ENCODE measurements around the gene ADAMTS18. TPM values are rescaled to one million over a fixed set of nuclear protein-coding genes. Genes with fewer than 3 reads are reported as not detected.

The ADAMTS18 gene
- total RNA-seq, 1 donor from 2014 or later, result 0.98 TPM

- H3K4me3 ChIP-seq (ENCODE audit: low read depth, low read length), result no peak overlapping the region
- TF ChIP-seq CTCF (conservative IDR thresholded peaks at IDR 0.05; ENCODE audit: low read depth, low read length), result no peak
- DNase-seq (ENCODE audit: low read depth), result no peak
These were observed 16.1 kb upstream of the ADAMTS18 start for GRCh38 chr16:77450790-77451487.

- H3K4me3 ChIP-seq (ENCODE audit: low read depth, low read length), result no peak overlapping the region
- no peak for DNase-seq (ENCODE audit: low read depth)
- no peak for TF ChIP-seq CTCF (conservative IDR thresholded peaks at IDR 0.05; ENCODE audit: low read depth, low read length)
These were observed 14.4 kb upstream of the ADAMTS18 start for GRCh38 chr16:77449208-77449607.

DNA sequence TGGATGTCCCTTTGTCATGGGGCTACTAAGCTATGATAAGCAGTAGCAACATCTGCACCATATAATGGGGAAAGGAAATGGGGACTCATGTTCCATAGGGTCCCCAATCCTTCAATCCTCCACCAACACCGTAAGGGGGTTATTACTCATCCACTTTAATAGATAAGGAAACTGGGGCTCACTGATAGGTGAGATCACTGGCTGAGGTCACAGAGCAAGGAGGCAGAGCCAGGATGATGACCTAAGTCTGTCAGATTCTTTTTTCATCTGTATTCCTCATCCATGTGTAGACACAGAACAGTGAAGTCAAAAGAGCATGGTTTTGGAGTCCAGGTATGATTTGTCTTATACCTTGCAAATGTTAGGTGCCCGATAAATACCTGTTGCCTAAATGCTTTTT, 10.5 kb upstream of the ADAMTS18 start:
- TF ChIP-seq CTCF (conservative IDR thresholded peaks at IDR 0.05; ENCODE audit: low read depth, low read length), result no peak
- H3K4me3 ChIP-seq (ENCODE audit: low read depth, low read length), result no peak overlapping the region
- no peak for DNase-seq (ENCODE audit: low read depth)

GRCh38 chr16:77444147-77444460, 9.3 kb upstream of the ADAMTS18 start:
- DNase-seq (ENCODE audit: low read depth), result no peak
- no peak for TF ChIP-seq CTCF (conservative IDR thresholded peaks at IDR 0.05; ENCODE audit: low read depth, low read length)
- H3K4me3 ChIP-seq (ENCODE audit: low read depth, low read length), result no peak overlapping the region

DNA sequence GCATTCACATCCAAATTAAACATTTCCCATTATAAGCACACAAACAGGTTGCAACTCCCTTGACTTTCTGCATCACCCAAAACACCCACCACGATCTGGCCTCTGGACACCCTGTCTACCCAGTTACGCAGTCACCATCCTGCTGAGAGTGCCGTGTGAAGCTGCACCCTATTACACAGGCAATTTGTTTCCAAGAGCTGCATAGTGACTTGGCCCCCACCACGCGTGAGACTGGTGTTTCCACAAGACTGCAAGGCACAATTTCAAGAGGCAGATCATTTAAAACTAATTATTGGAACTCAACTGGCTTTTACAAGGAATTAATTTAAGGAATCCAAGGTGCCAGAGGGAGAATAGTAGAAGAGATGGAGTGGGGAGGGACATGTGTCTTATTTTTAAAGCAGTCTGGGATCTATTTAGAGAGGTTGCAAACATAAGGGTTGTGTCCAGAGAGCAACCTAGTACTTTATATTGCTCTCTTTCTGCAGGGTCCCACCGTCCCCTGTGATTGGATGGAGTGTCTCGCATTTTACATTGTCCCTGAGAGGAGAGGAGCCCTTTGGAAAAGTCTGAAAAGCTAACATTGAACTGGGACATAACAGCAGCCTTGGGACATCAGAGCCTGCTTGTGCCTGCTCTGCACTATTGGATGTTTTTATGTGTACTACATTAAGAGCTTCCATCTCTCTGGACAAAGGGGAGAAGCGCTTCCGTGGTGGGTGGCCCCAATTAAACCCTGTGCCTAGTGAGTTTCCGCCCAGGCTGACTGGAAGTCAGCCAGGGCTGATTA, 8.7 kb upstream of the ADAMTS18 start:
- DNase-seq (ENCODE audit: low read depth), result no peak
- TF ChIP-seq CTCF (conservative IDR thresholded peaks at IDR 0.05; ENCODE audit: low read depth, low read length), result no peak
- H3K4me3 ChIP-seq (ENCODE audit: low read depth, low read length), result no peak overlapping the region

DNA sequence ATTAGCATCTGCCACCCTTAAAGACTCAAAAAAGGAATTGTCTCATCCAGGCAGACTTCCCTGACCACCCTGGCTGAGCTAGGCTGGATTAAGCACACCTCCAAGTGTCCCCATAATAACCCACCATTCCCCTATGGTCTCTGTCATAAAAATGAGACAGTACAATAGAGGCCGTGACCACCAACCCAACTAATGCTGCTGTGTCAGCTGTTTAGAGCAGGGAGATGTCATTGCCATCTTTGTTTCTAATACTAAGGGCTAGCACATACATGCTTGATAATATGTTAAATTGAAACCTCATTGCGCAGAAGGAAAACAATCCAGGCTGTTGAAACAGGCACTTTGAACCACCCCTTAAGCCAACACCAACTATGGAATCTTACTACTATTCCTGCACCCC, 7.2 kb upstream of the ADAMTS18 start:
- no peak overlapping the region for H3K4me3 ChIP-seq (ENCODE audit: low read depth, low read length)
- DNase-seq (ENCODE audit: low read depth), result no peak
- no peak for TF ChIP-seq CTCF (conservative IDR thresholded peaks at IDR 0.05; ENCODE audit: low read depth, low read length)

GRCh38 chr16:77439106-77439505, 4.3 kb upstream of the ADAMTS18 start:
- no peak for DNase-seq (ENCODE audit: low read depth)
- no peak overlapping the region for H3K4me3 ChIP-seq (ENCODE audit: low read depth, low read length)
- no peak for TF ChIP-seq CTCF (conservative IDR thresholded peaks at IDR 0.05; ENCODE audit: low read depth, low read length)

All from epithelial cell of proximal tubule (primary cell).